ENCODE measurements around the gene RALGPS1. TPM values are rescaled to one million over a fixed set of nuclear protein-coding genes. Genes with fewer than 3 reads are reported as not detected.
"Not testable (repeated sequence)": the region's sequence is repeated elsewhere in the genome, so short reads cannot be mapped to it uniquely, and the experiment has no call there.

Gene RALGPS1
- polyA plus RNA-seq, 2 donors = 3.8 to 6.4 TPM

DNA sequence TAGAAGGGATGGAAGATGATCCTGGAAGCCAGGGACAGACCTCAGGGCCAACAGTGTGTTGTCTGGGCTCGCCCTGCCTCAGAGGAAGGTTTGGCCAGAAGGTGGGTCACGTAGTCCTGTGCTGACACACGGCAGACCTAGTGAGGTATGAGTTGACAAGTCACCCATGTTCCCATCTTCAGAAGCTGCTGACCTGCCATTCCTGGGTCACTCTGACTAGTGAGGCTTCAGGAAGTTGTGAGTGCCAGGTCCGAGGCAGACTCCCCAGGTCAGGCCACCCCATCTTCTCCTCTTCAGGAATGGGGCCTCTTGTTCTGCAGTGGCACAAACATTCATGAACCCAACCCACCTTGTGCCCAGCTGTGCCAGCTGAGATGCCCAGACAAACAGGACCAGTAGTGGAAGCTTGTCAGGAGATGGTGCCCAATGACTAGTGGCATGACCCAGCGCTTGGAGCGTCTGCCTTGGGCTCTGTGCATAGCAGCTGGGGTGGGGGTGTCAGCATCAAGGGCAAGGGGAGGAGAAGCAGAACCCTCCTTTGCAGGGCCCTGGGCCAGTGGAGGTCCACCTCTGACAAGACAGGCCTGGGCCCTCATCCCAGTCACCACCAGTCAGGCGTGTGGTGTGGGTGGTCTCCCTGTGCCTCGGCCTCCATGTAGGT, 224.6 kb downstream of the RALGPS1 start:
- no peak overlapping the region for H3K4me3 ChIP-seq (ENCODE audit: low read depth in 1 of 2, low read length in 2 of 2)
- 82 to 83% methylated on average over 8 of the region's 8 CpGs for WGBS, 2 donors
- H3K9me3 ChIP-seq (ENCODE audit: control insufficient read depth in 2 of 2, insufficient read depth in 1 of 2, low read depth in 1 of 2, low read length in 1 of 2) = no peaks in the 10 kb centered on the region
- H3K27me3 ChIP-seq (ENCODE audit: control insufficient read depth in 1 of 2, insufficient read depth in 2 of 2, low read length in 2 of 2) = no peaks in the 10 kb centered on the region
- H3K36me3 ChIP-seq (ENCODE audit: control insufficient read depth in 2 of 2, insufficient read depth in 2 of 2, low read length in 1 of 2) = no peaks in the 10 kb centered on the region
- peaks cover 3 to 9% of the 10 kb centered on the region in 2 donors for H3K4me1 ChIP-seq (ENCODE audit: control insufficient read depth in 2 of 2, insufficient read depth in 2 of 2, low read length in 1 of 2)
- H3K27ac ChIP-seq (ENCODE audit: low read depth in 2 of 2, low read length in 1 of 2) = no peak overlapping the region

DNA sequence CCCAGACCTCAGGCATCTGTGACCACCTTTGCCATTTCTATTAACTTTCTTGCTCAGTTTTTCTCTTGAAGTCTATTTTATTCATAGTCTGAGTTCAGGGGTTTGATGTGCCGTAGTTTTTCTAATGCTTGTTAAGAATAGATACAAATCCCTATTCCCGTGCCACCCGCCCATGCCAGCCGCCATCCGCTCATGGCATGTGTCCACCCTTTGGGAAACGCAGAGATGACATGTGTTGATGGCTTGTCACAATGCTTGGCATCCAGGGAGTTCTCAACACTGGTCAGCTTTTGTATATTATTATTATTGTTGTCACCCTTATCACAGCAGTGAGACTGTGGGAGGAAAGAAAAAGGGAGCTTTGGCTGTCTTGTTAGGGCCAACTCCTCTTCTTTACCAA, 225.2 kb downstream of the RALGPS1 start:
- Histone ChIP-seq H3K4me3 (ENCODE audit: low read depth in 1 of 2, low read length in 2 of 2) (no peak overlapping the region), H3K9me3 (ENCODE audit: control insufficient read depth in 2 of 2, insufficient read depth in 1 of 2, low read depth in 1 of 2, low read length in 1 of 2) (no peaks in the 10 kb centered on the region), H3K27me3 (ENCODE audit: control insufficient read depth in 1 of 2, insufficient read depth in 2 of 2, low read length in 2 of 2) (no peaks in the 10 kb centered on the region), H3K27ac (ENCODE audit: low read depth in 2 of 2, low read length in 1 of 2) (no peak overlapping the region), H3K36me3 (ENCODE audit: control insufficient read depth in 2 of 2, insufficient read depth in 2 of 2, low read length in 1 of 2) (no peaks in the 10 kb centered on the region), H3K4me1 (ENCODE audit: control insufficient read depth in 2 of 2, insufficient read depth in 2 of 2, low read length in 1 of 2) (peaks cover 3 to 9% of the 10 kb centered on the region in 2 donors)
- 93% methylated on average over 6 of the region's 6 CpGs for WGBS, 2 donors

DNA sequence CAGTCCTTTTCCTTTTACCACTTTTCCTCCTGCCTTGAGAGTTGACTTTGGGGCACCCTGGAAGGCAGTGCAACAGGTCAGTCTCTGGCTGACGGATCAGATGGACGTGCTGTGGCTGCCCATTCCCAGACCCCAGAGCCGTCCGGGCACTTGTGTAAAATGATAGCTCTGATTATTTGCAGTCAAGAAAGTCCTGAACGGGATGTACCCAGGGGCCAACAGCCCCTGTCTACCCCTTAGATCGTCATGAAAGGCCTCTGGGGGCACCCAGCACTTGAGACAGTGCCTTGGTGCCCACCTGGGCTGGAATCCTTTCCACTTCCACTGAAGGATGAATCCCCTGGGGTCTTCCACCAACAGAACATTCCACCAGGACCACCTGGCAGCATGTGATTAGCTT, 225.6 kb downstream of the RALGPS1 start:
- Histone ChIP-seq H3K4me3 (ENCODE audit: low read depth in 1 of 2, low read length in 2 of 2) (no peak overlapping the region), H3K27ac (ENCODE audit: low read depth in 2 of 2, low read length in 1 of 2) (no peak overlapping the region), H3K36me3 (ENCODE audit: control insufficient read depth in 2 of 2, insufficient read depth in 2 of 2, low read length in 1 of 2) (no peaks in the 10 kb centered on the region), H3K27me3 (ENCODE audit: control insufficient read depth in 1 of 2, insufficient read depth in 2 of 2, low read length in 2 of 2) (no peaks in the 10 kb centered on the region), H3K9me3 (ENCODE audit: control insufficient read depth in 2 of 2, insufficient read depth in 1 of 2, low read depth in 1 of 2, low read length in 1 of 2) (no peaks in the 10 kb centered on the region), H3K4me1 (ENCODE audit: control insufficient read depth in 2 of 2, insufficient read depth in 2 of 2, low read length in 1 of 2) (peaks cover 3 to 9% of the 10 kb centered on the region in 2 donors)
- WGBS, 2 donors = 95 to 97% methylated on average over 6 of the region's 6 CpGs

DNA sequence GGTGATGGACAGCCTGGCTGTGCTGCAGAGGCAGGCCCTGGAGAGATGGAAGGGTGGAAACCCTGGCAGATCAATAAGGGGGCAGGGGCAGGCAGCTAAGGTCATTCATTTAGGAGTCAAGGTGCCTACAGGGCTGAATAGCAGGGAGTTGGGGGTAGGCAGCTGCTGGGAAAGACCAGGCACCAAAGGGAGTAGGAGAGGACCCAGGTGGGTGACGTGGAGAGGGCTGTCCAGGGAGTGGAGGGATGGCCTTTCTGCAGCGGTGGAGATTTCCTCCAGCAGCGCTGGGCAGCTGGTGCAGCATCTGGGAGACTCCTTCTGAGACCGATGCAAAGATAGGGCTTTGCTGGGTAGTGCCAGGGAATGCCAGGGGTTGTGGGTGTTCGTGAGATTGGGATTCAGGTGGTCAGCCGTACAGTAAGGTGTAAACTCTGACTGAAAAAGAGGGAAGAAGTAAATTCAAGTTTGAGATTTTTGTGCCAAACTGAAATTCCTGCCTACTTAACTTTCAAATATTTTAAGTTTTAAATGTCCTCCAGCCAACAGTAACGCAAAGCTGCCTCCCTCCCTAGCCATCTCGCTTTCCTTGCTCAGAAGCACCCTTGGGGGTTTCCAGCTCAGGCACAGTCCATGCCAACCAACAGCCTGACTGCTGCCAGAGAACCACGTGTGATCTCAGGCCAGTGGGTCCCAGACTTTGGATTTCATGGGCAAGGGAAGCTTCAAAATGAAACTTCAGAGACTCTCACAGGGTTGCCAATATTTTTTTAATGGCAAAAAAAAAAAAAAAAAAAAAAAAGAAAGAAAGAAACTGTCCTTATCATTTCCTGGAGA, 226.5 kb downstream of the RALGPS1 start:
- WGBS, 2 donors = 59 to 67% methylated on average over 9 of the region's 9 CpGs
- Histone ChIP-seq H3K27me3 (ENCODE audit: control insufficient read depth in 1 of 2, insufficient read depth in 2 of 2, low read length in 2 of 2) (no peaks in the 10 kb centered on the region), H3K4me3 (ENCODE audit: low read depth in 1 of 2, low read length in 2 of 2) (no peak overlapping the region), H3K9me3 (ENCODE audit: control insufficient read depth in 2 of 2, insufficient read depth in 1 of 2, low read depth in 1 of 2, low read length in 1 of 2) (no peaks in the 10 kb centered on the region), H3K4me1 (ENCODE audit: control insufficient read depth in 2 of 2, insufficient read depth in 2 of 2, low read length in 1 of 2) (peaks cover 3 to 9% of the 10 kb centered on the region in 2 donors), H3K27ac (ENCODE audit: low read depth in 2 of 2, low read length in 1 of 2) (no peak overlapping the region), H3K36me3 (ENCODE audit: control insufficient read depth in 2 of 2, insufficient read depth in 2 of 2, low read length in 1 of 2) (peaks cover 0 to under 1% of the 10 kb centered on the region in 2 donors)

DNA sequence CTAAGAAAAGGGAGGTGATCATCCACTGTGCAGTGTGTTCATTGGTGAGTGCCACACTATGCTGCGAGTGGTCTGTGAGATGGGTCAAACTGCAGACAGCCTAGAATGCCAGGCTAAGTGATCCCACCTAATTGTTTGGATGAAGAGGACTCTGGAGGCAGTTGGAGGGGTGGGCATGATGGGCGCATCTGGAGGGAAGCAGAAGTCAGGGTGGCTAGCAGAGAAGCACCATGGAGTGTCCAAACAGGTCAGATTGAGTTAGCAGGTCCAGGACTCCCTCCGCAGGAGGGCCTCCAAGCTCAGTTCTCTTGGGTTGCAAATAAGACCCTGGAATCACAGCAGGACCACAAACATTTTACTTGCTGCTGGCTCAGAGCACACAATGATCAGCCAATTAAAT, 227.7 kb downstream of the RALGPS1 start:
- Histone ChIP-seq H3K4me3 (ENCODE audit: low read depth in 1 of 2, low read length in 2 of 2) (no peak overlapping the region), H3K4me1 (ENCODE audit: control insufficient read depth in 2 of 2, insufficient read depth in 2 of 2, low read length in 1 of 2) (peaks cover 3 to 9% of the 10 kb centered on the region in 2 donors), H3K36me3 (ENCODE audit: control insufficient read depth in 2 of 2, insufficient read depth in 2 of 2, low read length in 1 of 2) (peaks cover 0 to 2% of the 10 kb centered on the region in 2 donors), H3K27me3 (ENCODE audit: control insufficient read depth in 1 of 2, insufficient read depth in 2 of 2, low read length in 2 of 2) (no peaks in the 10 kb centered on the region), H3K27ac (ENCODE audit: low read depth in 2 of 2, low read length in 1 of 2) (no peak overlapping the region), H3K9me3 (ENCODE audit: control insufficient read depth in 2 of 2, insufficient read depth in 1 of 2, low read depth in 1 of 2, low read length in 1 of 2) (no peaks in the 10 kb centered on the region)
- WGBS, 2 donors = 95 to 96% methylated on average over 3 of the region's 3 CpGs

DNA sequence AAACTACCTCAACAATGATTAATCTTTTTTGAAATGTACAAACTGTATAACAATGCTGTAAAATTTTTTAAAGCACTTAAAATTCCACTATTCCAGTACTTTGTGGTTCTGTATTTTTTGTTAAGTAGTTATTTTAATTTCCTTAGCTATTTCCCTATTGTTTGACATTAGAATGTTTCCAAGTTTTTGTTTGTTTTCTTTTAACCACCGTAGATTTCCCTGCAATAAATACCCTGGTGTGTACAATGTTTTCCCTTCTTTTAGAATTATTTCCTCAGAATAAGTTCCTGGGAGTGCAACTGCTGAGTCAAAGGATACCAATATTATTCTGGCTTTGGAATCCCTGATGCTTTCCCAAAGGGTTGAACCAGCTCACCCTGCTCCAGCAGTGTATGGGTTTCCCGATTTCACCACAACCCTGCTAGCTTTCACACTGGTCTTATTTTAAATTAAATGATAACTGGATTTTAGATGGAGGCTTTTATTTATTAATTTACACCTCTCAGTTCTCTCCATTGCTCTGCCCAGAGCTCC, 228.4 kb downstream of the RALGPS1 start:
- no peak overlapping the region for H3K4me3 ChIP-seq (ENCODE audit: low read depth in 1 of 2, low read length in 2 of 2)
- H3K9me3 ChIP-seq (ENCODE audit: control insufficient read depth in 2 of 2, insufficient read depth in 1 of 2, low read depth in 1 of 2, low read length in 1 of 2) = no peaks in the 10 kb centered on the region
- WGBS, 2 donors = 60 to 75% methylated on average over 2 of the region's 2 CpGs
- H3K27ac ChIP-seq (ENCODE audit: low read depth in 2 of 2, low read length in 1 of 2) = no peak overlapping the region
- no peaks in the 10 kb centered on the region for H3K27me3 ChIP-seq (ENCODE audit: control insufficient read depth in 1 of 2, insufficient read depth in 2 of 2, low read length in 2 of 2)
- peaks cover 0 to 2% of the 10 kb centered on the region in 2 donors for H3K36me3 ChIP-seq (ENCODE audit: control insufficient read depth in 2 of 2, insufficient read depth in 2 of 2, low read length in 1 of 2)
- peaks cover 3 to 9% of the 10 kb centered on the region in 2 donors for H3K4me1 ChIP-seq (ENCODE audit: control insufficient read depth in 2 of 2, insufficient read depth in 2 of 2, low read length in 1 of 2)

DNA sequence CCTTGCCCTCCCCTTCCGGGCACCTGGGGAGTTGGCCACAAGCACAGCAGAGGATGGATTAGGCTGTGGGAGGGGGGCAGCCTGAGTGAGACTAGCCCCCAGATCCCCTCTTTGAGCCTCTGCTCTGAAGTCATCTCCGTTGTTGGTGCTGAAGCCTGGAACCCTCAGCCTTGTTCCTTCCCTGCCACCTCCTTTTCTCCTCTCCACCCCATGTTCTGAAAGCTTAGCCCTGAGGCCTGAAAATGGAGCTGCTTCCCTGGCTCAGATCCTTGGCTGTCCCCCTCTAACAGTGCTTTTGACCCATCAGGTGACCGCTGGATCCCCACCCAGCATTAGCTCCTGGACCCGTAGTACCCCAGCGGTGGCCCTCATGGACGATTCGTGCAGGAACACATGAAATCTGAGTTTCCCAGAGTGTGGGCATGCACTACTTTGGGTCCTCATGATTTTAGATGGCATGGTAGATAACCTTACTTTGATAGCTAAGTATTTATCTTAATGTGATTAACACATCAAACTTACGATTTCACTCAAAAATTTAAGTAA, 229.4 kb downstream of the RALGPS1 start:
- H3K4me3 ChIP-seq (ENCODE audit: low read depth in 1 of 2, low read length in 2 of 2) = no peak overlapping the region
- 89 to 97% methylated on average over 8 of the region's 8 CpGs for WGBS, 2 donors

DNA sequence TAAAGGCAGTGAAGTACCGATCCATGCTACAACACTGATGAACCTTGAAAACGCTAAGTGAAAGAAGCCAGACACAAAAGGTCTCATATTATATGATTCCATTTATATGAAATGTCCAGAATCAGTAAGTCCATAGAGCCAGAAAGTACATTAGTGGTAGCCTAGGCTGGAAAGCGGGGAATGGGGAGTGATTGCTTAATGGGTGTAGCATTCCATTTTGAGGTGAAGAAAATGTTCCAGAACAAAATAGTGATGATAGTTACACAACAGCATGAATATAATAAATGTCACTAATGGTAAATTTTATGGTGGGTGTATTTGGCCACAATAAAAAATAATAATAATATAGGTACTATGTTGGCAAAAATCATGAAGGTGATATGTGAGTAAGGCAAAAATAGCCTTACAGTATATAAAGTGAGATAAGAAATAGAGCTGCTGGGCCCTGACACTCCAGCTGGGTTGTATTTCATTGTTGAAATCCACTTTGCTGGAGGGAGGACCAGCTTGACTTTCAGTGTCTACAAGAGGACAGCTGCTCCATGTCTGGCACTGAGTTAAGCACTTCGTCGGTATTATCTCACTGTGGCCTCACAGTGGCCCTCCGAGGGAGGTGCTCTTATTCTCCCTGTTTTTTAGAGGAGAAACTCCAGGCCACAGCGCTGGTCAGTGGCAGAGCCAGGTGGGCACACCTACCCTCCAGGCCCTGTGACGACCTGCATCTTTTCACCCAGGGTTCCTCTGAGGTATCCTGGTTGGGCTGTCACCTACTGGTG, 230.3 kb downstream of the RALGPS1 start:
- Histone ChIP-seq H3K27ac (ENCODE audit: low read depth in 2 of 2, low read length in 1 of 2) (peak overlapping the region in 1 of 2 donors; percentile 14), H3K4me3 (ENCODE audit: low read depth in 1 of 2, low read length in 2 of 2) (no peak overlapping the region), H3K36me3 (ENCODE audit: control insufficient read depth in 2 of 2, insufficient read depth in 2 of 2, low read length in 1 of 2) (peaks cover 0 to 2% of the 10 kb centered on the region in 2 donors), H3K4me1 (ENCODE audit: control insufficient read depth in 2 of 2, insufficient read depth in 2 of 2, low read length in 1 of 2) (peaks cover 3% of the 10 kb centered on the region in 2 donors), H3K9me3 (ENCODE audit: control insufficient read depth in 2 of 2, insufficient read depth in 1 of 2, low read depth in 1 of 2, low read length in 1 of 2) (no peaks in the 10 kb centered on the region), H3K27me3 (ENCODE audit: control insufficient read depth in 1 of 2, insufficient read depth in 2 of 2, low read length in 2 of 2) (no peaks in the 10 kb centered on the region)
- WGBS, 2 donors = 86 to 87% methylated on average over 8 of the region's 8 CpGs

More for the DNA sequence above, 229.4 kb downstream of the RALGPS1 start:
- no peak overlapping the region for H3K27ac ChIP-seq (ENCODE audit: low read depth in 2 of 2, low read length in 1 of 2)
- H3K4me1 ChIP-seq (ENCODE audit: control insufficient read depth in 2 of 2, insufficient read depth in 2 of 2, low read length in 1 of 2) = peaks cover 3 to 8% of the 10 kb centered on the region in 2 donors
- H3K27me3 ChIP-seq (ENCODE audit: control insufficient read depth in 1 of 2, insufficient read depth in 2 of 2, low read length in 2 of 2) = no peaks in the 10 kb centered on the region
- no peaks in the 10 kb centered on the region for H3K9me3 ChIP-seq (ENCODE audit: control insufficient read depth in 2 of 2, insufficient read depth in 1 of 2, low read depth in 1 of 2, low read length in 1 of 2)
- H3K36me3 ChIP-seq (ENCODE audit: control insufficient read depth in 2 of 2, insufficient read depth in 2 of 2, low read length in 1 of 2) = peaks cover 0 to 2% of the 10 kb centered on the region in 2 donors

DNA sequence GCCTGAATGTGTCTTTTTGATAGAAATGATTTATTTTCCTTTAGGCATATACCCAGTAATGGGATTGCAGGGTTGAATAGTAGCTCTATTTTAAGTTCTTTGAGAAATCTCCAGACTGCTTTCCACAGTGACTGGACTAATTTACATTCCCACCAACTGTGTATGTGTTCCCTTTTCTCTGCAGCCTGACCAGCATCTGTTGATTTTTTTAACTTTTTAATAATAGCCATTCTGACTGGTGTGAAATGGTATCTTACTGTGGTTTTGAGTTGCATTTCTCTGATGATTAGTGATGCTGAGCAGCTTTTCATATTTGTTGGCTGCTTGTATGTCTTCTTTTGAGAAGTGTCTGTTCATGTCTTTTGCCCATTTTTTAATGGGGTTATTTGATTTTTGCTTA, 232.3 kb downstream of the RALGPS1 start:
- not testable (repeated sequence) for H3K9me3 ChIP-seq (ENCODE audit: control insufficient read depth in 2 of 2, insufficient read depth in 1 of 2, low read depth in 1 of 2, low read length in 1 of 2); H3K27me3 ChIP-seq (ENCODE audit: control insufficient read depth in 1 of 2, insufficient read depth in 2 of 2, low read length in 2 of 2); H3K36me3 ChIP-seq (ENCODE audit: control insufficient read depth in 2 of 2, insufficient read depth in 2 of 2, low read length in 1 of 2); H3K4me3 ChIP-seq (ENCODE audit: low read depth in 1 of 2, low read length in 2 of 2); H3K4me1 ChIP-seq (ENCODE audit: control insufficient read depth in 2 of 2, insufficient read depth in 2 of 2, low read length in 1 of 2); H3K27ac ChIP-seq (ENCODE audit: low read depth in 2 of 2, low read length in 1 of 2)
